ENCODE results near the gene DIABLO.

- no peak for TF ChIP-seq CTCF (IDR thresholded peaks at IDR 0.05; ENCODE audit: low read depth, low read length)
- TF ChIP-seq EZH2phosphoT487 (IDR thresholded peaks at IDR 0.05; ENCODE audit: low read depth): no peak
Observed at GRCh38 chr12:122215771-122216170, 10.1 kb downstream of the DIABLO start.

All from OCI-LY3 (cell line).